HG02678 (cell line): ENCODE measurements around the gene SEMA5A.
"Not testable (repeated sequence)": the region's sequence is repeated elsewhere in the genome, so short reads cannot be mapped to it uniquely, and the experiment has no call there.

Source experiments
- ATAC-seq: cut with Tn5 transposase; IDR thresholded peaks from one replicate; pipeline ENCODE4 v1.9.1; 2021; ENCODE audit warnings: mild to moderate bottlenecking, moderate library complexity; ENCODE audit not compliant: unreplicated experiment

SEMA5A gene

GRCh38 chr5:9375756-9376155 lies 170.1 kb downstream of the SEMA5A start:
- ATAC-seq, result no peak

- no peak for ATAC-seq
Measured at GRCh38 chr5:9374025-9374424, 171.8 kb downstream of the SEMA5A start.

- ATAC-seq, result no peak
Measured at GRCh38 chr5:9373571-9373970, 172.3 kb downstream of the SEMA5A start.

GRCh38 chr5:9370256-9370655 lies 175.6 kb downstream of the SEMA5A start:
- no peak for ATAC-seq

- no peak for ATAC-seq
Measured at GRCh38 chr5:9365512-9365911, 180.4 kb downstream of the SEMA5A start.

- ATAC-seq, result peak; percentile 8
Measured at GRCh38 chr5:9363449-9363848, 182.4 kb downstream of the SEMA5A start.

- peak; percentile 46 for ATAC-seq
Measured at GRCh38 chr5:9363026-9363425, 182.8 kb downstream of the SEMA5A start.

GRCh38 chr5:9362600-9362999 lies 183.3 kb downstream of the SEMA5A start:
- ATAC-seq, result peak; percentile 60

GRCh38 chr5:9361835-9362234 lies 184.0 kb downstream of the SEMA5A start:
- ATAC-seq, result peak; percentile 69

GRCh38 chr5:9358961-9359685 lies 186.8 kb downstream of the SEMA5A start:
- no peak for ATAC-seq

GRCh38 chr5:9356351-9356825 lies 189.5 kb downstream of the SEMA5A start:
- ATAC-seq, result no peak

GRCh38 chr5:9354336-9355081 lies 191.4 kb downstream of the SEMA5A start:
- ATAC-seq, result no peak

GRCh38 chr5:9353048-9353447 lies 192.8 kb downstream of the SEMA5A start:
- not testable (repeated sequence) for ATAC-seq

GRCh38 chr5:9351546-9351945 lies 194.3 kb downstream of the SEMA5A start:
- no peak for ATAC-seq

- no peak for ATAC-seq
Measured at GRCh38 chr5:9350301-9350797, 195.5 kb downstream of the SEMA5A start.

- ATAC-seq, result no peak
Measured at GRCh38 chr5:9348401-9348996, 197.4 kb downstream of the SEMA5A start.

- no peak for ATAC-seq
Measured at GRCh38 chr5:9347541-9348295, 198.2 kb downstream of the SEMA5A start.

GRCh38 chr5:9347032-9347431 lies 198.8 kb downstream of the SEMA5A start:
- no peak for ATAC-seq

GRCh38 chr5:9344751-9345240 lies 201.1 kb downstream of the SEMA5A start:
- ATAC-seq, result no peak

GRCh38 chr5:9343146-9343850 lies 202.6 kb downstream of the SEMA5A start:
- ATAC-seq, result no peak
